ENCODE data around the gene TACR1. TPM values are rescaled to one million over a fixed set of nuclear protein-coding genes. Genes with fewer than 3 reads are reported as not detected.

Gene TACR1
- total and polyA plus RNA-seq, 2 donors (not counting 1 experiment from before 2014, with no cell fraction given), result 0.01 to 0.05 TPM

DNA sequence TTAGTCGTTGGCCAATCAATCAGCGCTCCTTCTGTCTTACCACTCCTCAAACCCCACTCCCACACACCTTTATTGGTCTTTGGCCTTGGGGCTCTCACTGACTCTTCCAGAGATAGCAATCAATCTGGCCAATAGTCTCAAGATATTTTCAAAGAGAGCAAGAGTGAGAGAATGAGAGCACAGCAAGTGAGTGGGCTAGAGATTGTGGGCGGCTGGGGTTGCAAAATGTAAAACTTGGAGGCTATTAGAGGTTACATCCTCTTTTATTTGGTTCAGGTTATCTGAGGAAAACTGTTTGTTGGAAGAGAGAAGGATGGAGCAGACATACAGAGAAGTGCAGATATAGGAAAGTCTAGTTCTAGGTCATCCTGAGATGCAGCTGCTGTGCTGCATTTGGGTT, 32.8 kb downstream of the TACR1 start:
- Histone ChIP-seq H4K20me1 (ENCODE audit: control insufficient read depth, insufficient read depth, low read length, poor library complexity, severe bottlenecking) (no peaks in the 10 kb centered on the region), H3K4me3 (ENCODE audit: control extremely low read depth in 1 of 5, extremely low read depth in 1 of 5, insufficient read depth in 1 of 5, low read depth in 2 of 5, low read length in 4 of 5) (no peak overlapping the region), H3K27ac (ENCODE audit: low read length in 2 of 2) (no peak overlapping the region), H2AFZ (ENCODE audit: insufficient read depth, low read depth, low read length, poor library complexity, severe bottlenecking) (no peak overlapping the region), H3K4me2 (replicated peaks; ENCODE audit: low read depth, low read length, poor library complexity, severe bottlenecking) (no peak overlapping the region), H3K4me1 (ENCODE audit: control insufficient read depth in 2 of 2, insufficient read depth in 2 of 2, low read length in 2 of 2) (no peaks in the 10 kb centered on the region), H3K9me3 (ENCODE audit: control extremely low read depth in 1 of 3, control insufficient read depth in 2 of 3, insufficient read depth in 1 of 3, low read length in 2 of 3) (no peaks in the 10 kb centered on the region), H3K36me3 (replicated peaks in 1 of 2; ENCODE audit: control extremely low read depth in 1 of 2, control insufficient read depth in 1 of 2, extremely low read depth in 1 of 2, insufficient read depth in 2 of 2, low read length in 1 of 2) (no peaks in the 10 kb centered on the region), H3K79me2 (ENCODE audit: control insufficient read depth, insufficient read depth, low read length) (no peaks in the 10 kb centered on the region), H3K27me3 (replicated peaks in 1 of 4; ENCODE audit: control extremely low read depth in 1 of 4, control insufficient read depth in 3 of 4, insufficient read depth in 4 of 4, low read length in 3 of 4) (no peaks in the 10 kb centered on the region), H3K9ac (ENCODE audit: low read length) (no peak overlapping the region)
- 100% methylated on average over 1 of the region's 3 CpGs for WGBS (ENCODE audit: insufficient coverage)
- no peak for TF ChIP-seq EZH2 (IDR thresholded peaks at IDR 0.05; ENCODE audit: borderline replicate concordance, insufficient read depth, low read depth, low read length, poor library complexity, severe bottlenecking)
- TF ChIP-seq, protein P1, sequence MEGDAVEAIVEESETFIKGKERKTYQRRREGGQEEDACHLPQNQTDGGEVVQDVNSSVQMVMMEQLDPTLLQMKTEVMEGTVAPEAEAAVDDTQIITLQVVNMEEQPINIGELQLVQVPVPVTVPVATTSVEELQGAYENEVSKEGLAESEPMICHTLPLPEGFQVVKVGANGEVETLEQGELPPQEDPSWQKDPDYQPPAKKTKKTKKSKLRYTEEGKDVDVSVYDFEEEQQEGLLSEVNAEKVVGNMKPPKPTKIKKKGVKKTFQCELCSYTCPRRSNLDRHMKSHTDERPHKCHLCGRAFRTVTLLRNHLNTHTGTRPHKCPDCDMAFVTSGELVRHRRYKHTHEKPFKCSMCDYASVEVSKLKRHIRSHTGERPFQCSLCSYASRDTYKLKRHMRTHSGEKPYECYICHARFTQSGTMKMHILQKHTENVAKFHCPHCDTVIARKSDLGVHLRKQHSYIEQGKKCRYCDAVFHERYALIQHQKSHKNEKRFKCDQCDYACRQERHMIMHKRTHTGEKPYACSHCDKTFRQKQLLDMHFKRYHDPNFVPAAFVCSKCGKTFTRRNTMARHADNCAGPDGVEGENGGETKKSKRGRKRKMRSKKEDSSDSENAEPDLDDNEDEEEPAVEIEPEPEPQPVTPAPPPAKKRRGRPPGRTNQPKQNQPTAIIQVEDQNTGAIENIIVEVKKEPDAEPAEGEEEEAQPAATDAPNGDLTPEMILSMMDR (IDR thresholded peaks at IDR 0.05), result no peak
- H3K9me3 Mint-ChIP-seq (ENCODE audit: insufficient read depth), result no peaks in the 10 kb centered on the region
- no peak overlapping the region for H3K4me3 Mint-ChIP-seq
- POLR2A ChIA-PET, result no interaction called here
- no peaks in the 10 kb centered on the region for H3K4me1 Mint-ChIP-seq
- no peak for DNase-seq
- ATAC-seq (ENCODE audit: low read depth), result no peak
- CTCF ChIA-PET, result no interaction called here
- H3K27ac Mint-ChIP-seq, result no peak overlapping the region
- intact Hi-C loops (cut with micrococcal nuclease), result no loop called here
- peaks cover 6% of the 10 kb centered on the region for H3K27me3 Mint-ChIP-seq

DNA sequence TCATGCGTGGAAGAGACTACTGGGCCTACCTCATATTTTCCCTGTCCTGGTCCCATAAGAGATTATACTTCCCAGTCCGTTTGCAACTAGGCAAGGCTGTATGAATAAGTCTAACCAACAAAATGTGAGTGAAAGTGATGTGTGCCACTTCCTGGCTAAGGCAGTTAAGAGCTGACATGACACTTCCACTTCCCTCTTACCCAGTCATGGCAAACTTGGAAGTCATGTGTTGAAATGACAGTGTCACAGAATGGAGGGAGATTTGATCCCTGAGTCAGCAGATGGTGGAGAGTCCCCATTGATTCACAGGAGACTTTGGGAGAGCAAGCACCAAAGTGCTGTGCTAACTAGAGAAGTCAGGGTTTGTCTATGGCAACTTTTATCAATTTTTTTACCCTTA, 36.4 kb downstream of the TACR1 start:
- Histone ChIP-seq H4K20me1 (ENCODE audit: control insufficient read depth, insufficient read depth, low read length, poor library complexity, severe bottlenecking) (no peaks in the 10 kb centered on the region), H2AFZ (ENCODE audit: insufficient read depth, low read depth, low read length, poor library complexity, severe bottlenecking) (no peak overlapping the region), H3K4me3 (ENCODE audit: control extremely low read depth in 1 of 5, extremely low read depth in 1 of 5, insufficient read depth in 1 of 5, low read depth in 2 of 5, low read length in 4 of 5) (no peak overlapping the region), H3K27me3 (replicated peaks in 1 of 4; ENCODE audit: control extremely low read depth in 1 of 4, control insufficient read depth in 3 of 4, insufficient read depth in 4 of 4, low read length in 3 of 4) (peaks cover 0 to 3% (median 0%) of the 10 kb centered on the region in 4 experiments), H3K27ac (ENCODE audit: low read length in 2 of 2) (no peak overlapping the region), H3K4me1 (ENCODE audit: control insufficient read depth in 2 of 2, insufficient read depth in 2 of 2, low read length in 2 of 2) (no peaks in the 10 kb centered on the region), H3K4me2 (replicated peaks; ENCODE audit: low read depth, low read length, poor library complexity, severe bottlenecking) (no peak overlapping the region), H3K9me3 (ENCODE audit: control extremely low read depth in 1 of 3, control insufficient read depth in 2 of 3, insufficient read depth in 1 of 3, low read length in 2 of 3) (no peaks in the 10 kb centered on the region), H3K79me2 (ENCODE audit: control insufficient read depth, insufficient read depth, low read length) (no peaks in the 10 kb centered on the region), H3K36me3 (replicated peaks in 1 of 2; ENCODE audit: control extremely low read depth in 1 of 2, control insufficient read depth in 1 of 2, extremely low read depth in 1 of 2, insufficient read depth in 2 of 2, low read length in 1 of 2) (no peaks in the 10 kb centered on the region), H3K9ac (ENCODE audit: low read length) (no peak overlapping the region)
- DNase-seq (no peak), ATAC-seq (ENCODE audit: low read depth) (no peak)
- H3K27me3 Mint-ChIP-seq, result peaks cover 3% of the 10 kb centered on the region
- TF ChIP-seq, protein P1 (IDR thresholded peaks at IDR 0.05), result no peak
- TF ChIP-seq EZH2 (IDR thresholded peaks at IDR 0.05; ENCODE audit: borderline replicate concordance, insufficient read depth, low read depth, low read length, poor library complexity, severe bottlenecking), result no peak
- intact Hi-C loops (cut with micrococcal nuclease), result no loop called here
- no peaks in the 10 kb centered on the region for H3K4me1 Mint-ChIP-seq
- no peak overlapping the region for H3K4me3 Mint-ChIP-seq
- H3K27ac Mint-ChIP-seq, result no peak overlapping the region
- WGBS (ENCODE audit: insufficient coverage), result no CpG with 5 or more reads among the region's 2 CpGs
- CTCF ChIA-PET, result no interaction called here
- POLR2A ChIA-PET, result no interaction called here
- H3K9me3 Mint-ChIP-seq (ENCODE audit: insufficient read depth), result no peaks in the 10 kb centered on the region

Measured in B cell (primary cell).